Uterus (tissue), 2 donors: ENCODE data around the gene ADARB2.

Source experiments
- POLR2A ChIP-seq, 2 donors: fragments of 450-650 bp; IDR thresholded peaks; one replicate each; pipeline ENCODE4 v1.6.1; 2016; ENCODE audit warnings: antibody characterized with exemption in 2 of 2, mild to moderate bottlenecking in 1 of 2, moderate library complexity in 1 of 2
- TF ChIP-seq, protein P1 (sequence below), 4 experiments: fragments of 200-600 bp in 2 of 4; fragments of 450-650 bp in 2 of 4; sonication (generic) in 2 of 4; IDR thresholded peaks; one replicate each; pipeline ENCODE4 v1.5.1; 2016 to 2019; ENCODE audit warnings: antibody characterized with exemption in 4 of 4, mild to moderate bottlenecking in 2 of 4, moderate library complexity in 1 of 4

DNA sequence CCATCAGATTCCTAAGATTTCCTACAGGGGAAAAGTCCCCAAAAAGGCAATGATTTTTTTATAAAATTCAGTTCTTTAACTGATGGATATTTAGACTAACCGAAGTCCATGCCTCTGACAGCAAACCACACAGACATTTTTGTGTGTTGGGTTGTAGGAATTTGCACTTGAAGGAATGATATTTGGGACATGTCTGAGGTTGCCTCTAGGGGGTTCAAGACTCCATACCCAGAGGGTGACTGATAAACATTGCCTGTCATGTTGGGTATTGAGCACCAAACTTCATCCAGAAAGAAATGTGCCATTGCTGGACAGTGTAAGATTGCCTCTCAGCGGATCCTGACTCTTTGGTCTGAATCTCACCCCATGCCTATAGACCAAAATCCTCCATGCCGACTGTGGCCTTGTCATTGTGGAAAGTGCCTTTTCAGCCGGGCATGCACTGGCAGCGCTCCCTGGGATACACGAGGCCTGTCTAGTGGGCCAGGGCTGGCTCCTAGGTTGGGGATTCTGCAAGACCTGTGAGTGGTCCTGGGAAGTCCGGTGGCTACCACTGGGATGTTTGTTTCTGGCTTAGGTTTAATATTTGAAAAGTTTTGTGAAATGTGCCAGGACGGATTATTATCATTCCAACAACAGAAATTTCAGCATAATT, 428.2 kb downstream of the ADARB2 start:
- TF ChIP-seq, protein P1, sequence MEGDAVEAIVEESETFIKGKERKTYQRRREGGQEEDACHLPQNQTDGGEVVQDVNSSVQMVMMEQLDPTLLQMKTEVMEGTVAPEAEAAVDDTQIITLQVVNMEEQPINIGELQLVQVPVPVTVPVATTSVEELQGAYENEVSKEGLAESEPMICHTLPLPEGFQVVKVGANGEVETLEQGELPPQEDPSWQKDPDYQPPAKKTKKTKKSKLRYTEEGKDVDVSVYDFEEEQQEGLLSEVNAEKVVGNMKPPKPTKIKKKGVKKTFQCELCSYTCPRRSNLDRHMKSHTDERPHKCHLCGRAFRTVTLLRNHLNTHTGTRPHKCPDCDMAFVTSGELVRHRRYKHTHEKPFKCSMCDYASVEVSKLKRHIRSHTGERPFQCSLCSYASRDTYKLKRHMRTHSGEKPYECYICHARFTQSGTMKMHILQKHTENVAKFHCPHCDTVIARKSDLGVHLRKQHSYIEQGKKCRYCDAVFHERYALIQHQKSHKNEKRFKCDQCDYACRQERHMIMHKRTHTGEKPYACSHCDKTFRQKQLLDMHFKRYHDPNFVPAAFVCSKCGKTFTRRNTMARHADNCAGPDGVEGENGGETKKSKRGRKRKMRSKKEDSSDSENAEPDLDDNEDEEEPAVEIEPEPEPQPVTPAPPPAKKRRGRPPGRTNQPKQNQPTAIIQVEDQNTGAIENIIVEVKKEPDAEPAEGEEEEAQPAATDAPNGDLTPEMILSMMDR (IDR thresholded peaks at IDR 0.05): no peak
- no peak for TF ChIP-seq POLR2A (IDR thresholded peaks at IDR 0.05)
